Stimulated activated naive CD8-positive, alpha-beta T cell treated with anti-CD3 and anti-CD28 coated beads, Interleukin-15, Interleukin-2, amounts not matched to agents 100 U/mL and 50 U/mL, for 24 hours (primary cell): Measurements from ENCODE around the gene PPCDC.

Experiments used
- ATAC-seq: fragments of 150-1000 bp; cut with Tn5 transposase; one replicate; pipeline ENCODE4 v1.10.0; 2021
- DNase-seq: peaks from one replicate; pipeline ENCODE4 v3.0.0; 2021

PPCDC gene

DNA sequence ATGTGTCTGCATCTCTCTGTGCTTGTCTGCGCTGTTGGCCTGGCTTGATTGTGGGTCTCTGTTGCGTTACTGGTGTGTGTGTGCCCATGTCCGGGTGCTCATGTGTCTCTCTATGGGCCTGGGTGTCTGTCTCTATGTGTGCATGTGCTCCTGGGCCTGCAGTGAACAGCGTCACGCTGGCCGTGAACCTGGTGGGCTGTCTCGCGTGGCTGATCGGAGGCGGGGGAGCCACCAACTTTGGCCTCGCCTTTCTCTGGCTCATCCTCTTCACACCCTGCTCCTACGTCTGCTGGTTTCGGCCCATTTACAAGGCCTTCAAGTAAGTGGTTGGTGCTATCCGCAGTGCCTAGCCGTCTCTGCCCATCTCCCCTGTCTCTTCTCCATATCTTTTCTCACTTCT, 7.0 kb upstream of the PPCDC start:
- no peak for ATAC-seq
- DNase-seq: no peak

DNA sequence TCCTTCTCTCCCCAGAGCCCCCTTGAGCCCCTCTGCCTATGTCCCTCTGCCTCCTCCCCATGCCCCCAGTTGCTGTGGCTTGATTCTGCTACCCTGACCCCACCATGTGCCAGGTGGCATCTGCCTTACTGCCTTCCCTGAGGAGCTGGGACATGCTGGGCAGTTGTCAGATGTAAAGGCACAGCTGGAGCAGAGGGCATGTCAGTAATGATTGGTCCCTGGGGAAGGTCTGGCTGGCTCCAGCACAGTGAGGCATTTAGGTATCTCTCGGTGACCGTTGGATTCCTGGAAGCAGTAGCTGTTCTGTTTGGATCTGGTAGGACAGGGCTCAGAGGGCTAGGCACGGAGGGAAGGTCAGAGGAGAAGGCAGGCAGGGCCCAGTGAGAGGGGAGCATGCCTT, 3.5 kb upstream of the PPCDC start:
- no peak for DNase-seq
- no peak for ATAC-seq

DNA sequence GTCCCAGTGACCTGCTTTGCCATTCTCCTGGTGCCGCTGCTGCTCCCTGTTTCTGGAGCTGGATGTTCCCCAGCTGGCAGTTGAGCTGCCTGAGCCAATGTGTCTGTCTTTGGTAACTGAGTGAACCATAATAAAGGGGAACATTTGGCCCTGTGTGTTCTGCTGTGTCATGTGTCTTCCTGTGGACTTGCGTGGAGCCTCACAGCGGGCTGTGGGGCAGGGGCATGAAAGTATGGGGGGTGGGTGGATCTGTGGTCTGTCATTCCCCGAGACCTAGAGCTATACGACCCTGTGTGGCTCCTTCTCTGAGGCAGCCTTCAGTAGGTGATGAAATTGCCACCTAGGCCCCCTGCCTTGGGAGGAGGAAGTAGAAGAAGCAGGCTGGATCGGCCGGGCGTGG, 2.0 kb upstream of the PPCDC start:
- no peak for ATAC-seq
- DNase-seq: no peak

DNA sequence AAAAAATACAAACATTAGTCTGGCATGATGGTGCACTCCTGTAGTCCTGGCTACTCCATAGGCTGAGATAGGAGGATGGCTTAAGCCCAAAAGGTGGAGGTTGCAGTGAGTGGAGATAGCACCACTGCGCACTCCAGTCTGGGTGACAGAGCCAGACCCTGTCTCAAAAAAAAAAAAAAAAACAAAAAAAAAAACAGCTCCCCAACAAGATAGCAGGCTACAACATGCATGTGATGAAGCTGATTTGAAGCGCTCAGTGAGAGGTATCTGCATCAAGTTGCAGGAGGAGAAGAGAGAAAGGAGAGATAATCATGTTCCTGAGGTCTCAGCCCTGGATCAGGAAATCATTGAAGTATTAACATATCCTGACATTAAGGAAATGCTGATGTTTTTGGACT, 608 bp upstream of the PPCDC start:
- ATAC-seq (no peak), DNase-seq (no peak)

DNA sequence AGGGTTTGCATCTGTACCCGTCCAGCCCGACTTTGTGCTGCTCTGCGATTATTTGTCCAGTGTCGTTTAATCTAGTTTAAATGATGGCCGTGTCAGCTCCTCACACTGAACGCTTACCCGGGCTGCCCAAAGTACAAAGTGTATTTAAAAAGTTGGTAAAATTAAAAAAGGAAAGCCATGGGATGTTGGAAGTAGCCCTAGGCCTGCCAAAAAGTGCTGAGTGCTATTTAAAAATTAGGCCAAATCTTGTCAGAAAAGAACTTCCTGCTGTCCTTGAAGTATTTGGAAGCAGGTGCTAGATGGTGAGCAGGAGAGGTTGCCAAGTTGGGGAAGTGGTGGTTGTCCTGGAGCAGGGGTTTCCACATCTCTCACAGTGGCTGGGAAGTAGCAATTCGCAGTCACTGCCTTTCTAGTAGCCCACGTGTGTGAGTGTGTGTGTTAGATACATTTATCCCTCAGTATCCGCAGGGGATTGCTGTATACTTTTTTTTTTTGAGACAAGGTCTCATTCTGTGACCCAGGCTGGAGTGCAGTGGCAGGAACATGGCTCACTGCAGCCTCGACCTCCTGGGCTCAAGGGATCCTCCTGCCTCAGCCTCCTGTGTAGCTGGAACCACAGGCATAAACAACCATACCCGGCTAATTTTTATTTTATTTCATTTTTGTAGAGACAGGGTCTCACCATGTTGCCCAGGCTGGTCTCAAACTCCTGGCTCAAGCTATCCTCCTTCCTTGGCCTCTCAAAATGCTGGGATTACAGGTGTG, 664 bp downstream of the PPCDC start:
- no peak for ATAC-seq
- no peak for DNase-seq

DNA sequence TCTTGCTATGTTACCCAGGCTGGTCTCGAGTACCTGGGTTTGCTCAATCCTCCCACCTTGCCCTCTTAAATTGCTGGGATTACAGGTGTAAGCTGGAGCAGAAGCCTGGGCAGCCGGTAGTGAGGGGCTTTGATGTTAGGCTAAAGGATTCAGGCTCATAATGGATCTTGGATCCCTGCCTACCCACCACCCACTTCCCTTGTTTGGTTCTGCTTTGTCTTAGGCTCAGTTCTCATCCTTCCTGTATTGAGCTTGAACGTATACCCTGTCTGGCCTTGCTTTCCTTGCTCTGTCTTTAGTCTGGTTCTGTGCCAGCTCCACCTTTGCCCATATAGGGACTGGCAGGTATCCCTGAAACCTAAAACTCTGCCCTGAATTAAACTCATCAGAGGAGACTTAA, 1.7 kb downstream of the PPCDC start:
- ATAC-seq: no peak
- DNase-seq: no peak

DNA sequence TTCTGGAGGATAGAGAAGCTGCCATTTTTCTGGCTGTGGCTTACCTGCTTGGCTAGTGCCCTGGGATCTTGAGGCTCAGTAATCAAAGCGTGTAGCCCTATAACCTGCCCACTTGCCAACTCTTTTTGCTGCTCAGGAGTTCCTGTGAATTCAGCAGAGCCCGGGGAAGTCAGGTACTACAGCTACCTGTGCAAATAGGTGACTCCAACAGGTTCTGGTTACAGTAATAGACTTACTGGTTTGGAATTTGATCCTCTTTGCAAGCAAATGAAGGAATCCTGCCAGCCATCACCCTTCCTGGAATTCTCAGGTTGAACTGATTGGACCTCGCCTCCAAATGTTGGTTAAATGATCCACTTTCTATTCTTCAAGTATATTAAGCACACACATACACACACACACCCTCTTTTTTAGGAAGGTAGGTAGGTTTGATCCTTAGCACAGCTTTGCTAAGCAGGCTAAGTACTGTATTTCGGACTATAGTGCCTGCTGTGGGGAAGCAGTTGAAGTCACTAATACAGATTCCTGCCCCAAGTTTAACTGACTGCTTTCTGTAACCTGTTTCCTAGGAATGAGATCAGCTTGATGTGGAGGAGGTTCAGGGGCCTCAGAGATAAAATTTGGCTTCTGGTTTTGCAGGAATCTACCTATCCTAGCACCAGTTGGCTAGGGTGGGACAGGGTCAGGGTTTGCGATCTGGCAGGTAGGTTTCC, 2.3 kb downstream of the PPCDC start:
- no peak for DNase-seq
- ATAC-seq: no peak

DNA sequence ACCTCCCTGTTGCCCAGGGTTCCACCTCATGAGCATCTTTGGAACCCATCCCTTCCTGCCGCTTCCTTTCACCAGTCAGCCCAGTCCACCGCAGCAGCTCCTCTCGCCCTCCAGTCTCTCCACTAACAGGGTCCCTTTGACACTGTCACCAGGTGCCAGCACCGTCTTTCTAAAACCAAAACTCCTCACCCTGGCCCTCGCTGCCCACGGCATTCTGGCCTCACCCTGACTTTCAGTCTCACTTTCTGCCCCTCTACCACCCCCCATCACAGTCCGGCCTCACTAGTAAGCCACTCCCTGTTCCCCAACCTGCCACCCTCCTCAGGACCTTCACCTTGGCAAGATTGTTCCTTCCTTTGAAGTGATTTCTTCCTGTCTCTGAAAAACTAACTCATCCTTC, 4.2 kb downstream of the PPCDC start:
- DNase-seq: no peak
- ATAC-seq: no peak

DNA sequence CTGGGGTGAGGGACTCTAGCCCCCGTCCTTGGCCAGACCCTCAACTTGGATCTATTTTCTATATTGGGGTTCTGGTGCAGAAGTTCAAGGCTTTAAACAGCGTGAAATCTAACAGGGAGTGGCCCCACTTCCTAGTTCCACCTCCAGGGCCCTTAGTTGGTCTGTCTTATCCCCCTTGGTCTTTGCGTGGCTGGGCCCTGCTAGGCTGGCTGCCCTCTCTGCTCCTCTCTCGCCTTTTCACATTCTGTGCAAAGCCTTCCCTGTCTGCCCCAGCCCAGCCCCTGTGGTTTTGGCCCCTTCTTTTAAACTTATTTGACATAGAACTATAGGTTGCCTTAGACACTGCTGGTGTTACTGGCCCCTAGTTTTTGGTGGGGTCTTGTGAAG, 5.6 kb downstream of the PPCDC start:
- no peak for DNase-seq
- ATAC-seq: no peak

DNA sequence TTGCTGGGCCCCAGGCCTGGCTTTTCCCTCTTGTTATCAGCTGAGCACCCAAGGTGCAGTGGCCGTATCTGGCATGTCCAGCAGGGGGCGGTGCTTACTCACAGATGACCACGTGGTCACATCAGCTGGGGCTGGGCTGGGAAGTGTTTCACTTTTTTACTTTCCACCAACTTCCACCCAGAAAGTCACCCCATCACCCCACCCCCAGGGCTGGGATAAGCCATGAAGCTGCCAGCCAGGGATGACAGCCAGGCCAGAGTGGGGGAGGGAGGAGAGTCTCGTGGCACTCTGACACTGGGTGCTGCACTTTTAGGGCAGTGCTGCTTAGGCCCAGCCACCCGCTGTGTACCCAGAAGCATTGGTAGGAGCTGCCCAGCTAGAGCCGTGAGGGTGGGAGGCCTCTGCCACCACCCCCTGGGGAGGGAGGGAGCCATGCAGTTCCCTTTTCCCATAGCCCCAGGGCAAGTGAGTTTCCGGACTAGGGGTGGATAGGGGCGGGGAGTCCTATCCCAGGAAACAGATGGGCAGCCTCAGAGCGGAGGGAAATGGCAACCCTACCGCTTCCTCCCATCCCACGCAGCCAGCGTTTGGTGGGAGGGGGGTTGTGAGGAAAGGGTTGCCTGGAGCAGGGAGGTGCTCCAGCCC, 6.1 kb downstream of the PPCDC start:
- ATAC-seq (peak; percentile 77), DNase-seq (peak; percentile 93)

DNA sequence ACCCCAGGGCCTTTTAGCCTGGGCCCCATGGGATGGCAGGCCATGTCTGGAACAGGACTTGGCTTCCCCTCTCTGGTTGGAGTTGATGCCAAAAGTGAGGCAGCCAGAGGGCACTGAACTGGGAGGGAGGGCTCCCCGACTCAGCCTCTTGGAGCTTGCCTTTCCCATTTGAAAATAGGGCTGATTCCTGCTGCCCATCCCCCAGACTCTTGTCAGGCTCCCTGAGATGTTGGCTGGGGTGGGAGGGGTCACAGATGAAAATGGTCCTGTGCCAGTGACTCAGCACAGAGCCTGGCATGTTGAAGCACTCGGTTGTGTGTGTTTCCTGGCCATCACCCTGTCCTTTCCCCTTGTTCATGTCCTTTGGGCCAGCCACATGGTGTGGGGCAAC, 6.6 kb downstream of the PPCDC start:
- no peak for ATAC-seq
- DNase-seq: no peak

DNA sequence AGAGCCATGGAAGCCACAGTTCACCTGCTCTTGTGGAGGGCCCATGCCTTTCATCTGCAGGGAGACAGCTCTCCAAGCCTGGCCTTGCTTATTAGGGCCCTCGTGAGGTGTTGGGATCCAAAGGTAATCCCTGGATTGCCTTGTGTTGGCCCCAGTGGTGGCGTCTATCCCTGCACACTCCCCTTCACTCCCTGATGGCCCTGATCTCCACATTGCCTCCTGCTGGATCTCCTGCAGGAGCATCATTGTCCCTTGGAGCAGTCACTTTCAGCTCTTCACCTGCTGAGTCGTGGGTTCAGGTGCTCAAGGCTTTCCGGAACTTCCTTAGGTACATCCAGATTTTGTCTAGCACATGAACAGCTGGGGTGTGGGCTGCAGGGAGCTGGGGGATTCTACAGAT, 7.0 kb downstream of the PPCDC start:
- DNase-seq: no peak
- no peak for ATAC-seq

DNA sequence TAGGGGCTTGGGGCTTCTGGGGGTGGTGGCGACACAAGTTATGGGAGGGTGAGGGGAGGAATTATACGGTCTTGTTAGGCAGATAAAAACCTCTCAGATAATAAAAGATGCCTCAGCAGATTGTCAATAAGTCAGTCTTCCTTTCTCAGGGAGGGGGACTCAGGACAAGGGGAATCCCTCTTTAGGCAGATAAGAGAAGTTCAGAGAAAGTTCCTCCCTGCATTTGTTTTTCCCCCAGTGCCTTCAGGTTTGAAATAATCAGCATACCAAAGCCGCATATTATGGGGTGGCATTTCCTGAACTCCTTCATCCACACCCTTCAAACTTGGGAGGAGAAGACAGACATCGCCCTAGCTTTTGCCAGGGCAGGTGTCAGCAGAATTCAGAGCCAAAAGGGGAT, 8.5 kb downstream of the PPCDC start:
- DNase-seq (no peak), ATAC-seq (no peak)

DNA sequence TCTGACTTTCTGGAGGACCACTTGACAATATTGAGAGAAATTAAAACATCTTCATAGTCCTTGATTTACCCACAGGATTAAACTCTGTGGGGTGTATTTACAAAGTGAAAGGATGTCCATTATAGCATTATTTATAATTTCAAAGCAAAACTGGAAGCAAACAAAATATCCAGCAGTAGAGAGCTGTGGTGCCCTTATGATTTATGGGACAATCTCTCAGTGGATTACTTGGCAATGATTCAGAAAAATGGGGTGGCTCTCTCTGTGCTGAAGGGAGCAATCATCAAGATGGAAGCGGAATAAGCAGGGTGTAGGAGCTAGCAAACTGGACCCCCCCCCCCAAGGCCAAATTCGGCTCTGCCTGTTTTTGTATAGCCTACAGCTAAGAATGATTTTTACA, 9.0 kb downstream of the PPCDC start:
- no peak for ATAC-seq
- no peak for DNase-seq

DNA sequence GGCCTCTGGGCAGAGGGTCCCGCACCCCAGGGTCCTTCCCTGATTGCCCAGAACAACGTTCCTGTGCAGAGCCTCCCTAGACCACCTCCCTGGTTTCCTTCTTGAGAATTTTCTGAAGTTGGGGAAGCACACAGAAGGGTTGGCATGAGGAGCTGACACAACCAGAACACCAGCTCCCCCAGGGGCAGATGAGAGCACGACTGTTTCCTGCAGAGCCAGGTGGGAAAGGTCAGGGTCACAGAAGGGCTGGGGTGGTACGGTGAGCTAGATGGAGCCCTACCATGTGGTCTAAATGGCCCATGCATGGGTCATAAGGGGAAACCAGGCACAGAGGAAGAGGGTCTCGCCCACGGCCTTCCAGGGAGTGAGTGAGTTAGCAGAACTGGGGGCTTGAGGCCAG, 10.4 kb downstream of the PPCDC start:
- DNase-seq: no peak
- no peak for ATAC-seq

DNA sequence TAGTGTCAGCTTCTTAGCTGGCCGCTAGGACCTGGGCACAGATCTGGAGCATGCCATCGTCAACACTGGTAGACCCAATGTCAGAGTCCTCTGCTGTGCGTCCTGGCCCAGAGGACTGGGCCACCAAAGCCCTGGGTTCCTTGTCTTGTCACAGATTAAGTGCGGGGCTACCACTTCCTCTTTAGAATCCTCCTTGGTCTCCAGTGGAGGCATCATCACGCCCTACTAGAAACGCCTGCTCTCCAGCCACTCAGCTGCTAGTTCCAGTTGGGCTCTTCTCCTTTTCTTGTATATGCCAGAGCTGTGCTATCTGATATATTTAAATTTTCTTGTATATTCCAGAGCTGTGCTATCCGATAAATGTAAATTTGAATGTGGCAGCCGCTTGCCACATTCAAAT, 11.2 kb downstream of the PPCDC start:
- DNase-seq (no peak), ATAC-seq (no peak)

DNA sequence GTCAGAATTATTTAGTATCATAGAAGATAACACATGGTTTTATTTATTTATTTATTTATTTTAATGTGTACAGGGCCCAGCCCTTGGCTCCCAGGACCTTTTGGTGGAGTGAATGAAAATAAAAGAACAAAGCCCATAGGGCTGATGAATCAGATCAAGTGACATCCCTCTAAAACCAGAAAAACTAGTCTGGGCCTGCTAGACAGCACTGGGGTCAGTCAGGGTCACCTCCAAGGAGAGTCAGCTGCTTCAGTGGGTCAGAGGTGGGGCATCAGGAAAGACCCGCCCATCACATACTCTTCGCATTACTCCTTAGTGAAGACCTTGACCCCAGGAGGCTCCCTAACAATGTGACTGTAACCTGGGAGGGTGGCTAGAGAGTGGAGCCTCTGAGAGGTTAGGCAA, 12.8 kb downstream of the PPCDC start:
- no peak for ATAC-seq
- no peak for DNase-seq

DNA sequence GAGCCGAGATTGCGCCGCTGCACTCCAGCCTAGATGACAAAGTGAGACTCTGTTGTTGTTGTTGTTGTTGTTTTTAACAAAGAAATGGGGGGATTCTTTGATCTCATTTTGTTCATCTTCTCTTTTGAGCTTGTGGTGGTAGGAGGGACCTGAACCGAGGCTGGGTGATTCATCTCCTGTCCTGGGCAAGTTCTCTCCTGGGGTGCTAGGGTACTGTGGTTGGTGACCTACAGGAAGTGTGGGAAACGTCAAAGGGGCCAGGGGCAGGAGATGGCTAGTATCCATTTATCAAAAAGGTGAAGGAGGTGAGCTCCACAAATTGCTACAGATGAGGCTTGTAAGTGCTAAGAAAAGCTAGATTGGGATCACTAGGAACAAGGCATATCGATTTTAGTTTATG, 14.3 kb downstream of the PPCDC start:
- DNase-seq: peak; percentile 29

DNA sequence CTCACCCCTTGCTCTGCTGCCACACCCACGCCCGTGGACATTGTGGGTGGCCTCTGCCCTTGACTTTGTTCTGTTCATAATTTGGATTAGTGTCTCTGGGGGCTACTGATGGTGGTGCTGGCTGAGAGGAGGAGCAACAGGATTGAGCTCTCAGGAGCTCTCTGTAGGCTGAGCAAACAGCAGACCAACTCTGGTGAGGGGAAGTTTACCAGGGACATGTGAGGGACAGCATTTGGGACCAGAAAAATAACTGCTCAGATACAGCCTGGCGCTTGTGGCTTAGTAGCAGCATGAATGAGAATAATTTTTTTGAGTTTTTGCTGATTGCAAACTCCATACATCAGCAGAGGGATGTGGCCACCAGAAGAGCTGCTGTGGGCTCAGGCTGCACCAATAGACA, 14.8 kb downstream of the PPCDC start:
- ATAC-seq (no peak), DNase-seq (no peak)

More for the DNA sequence above, 14.3 kb downstream of the PPCDC start:
- peak; percentile 73 for ATAC-seq

DNA sequence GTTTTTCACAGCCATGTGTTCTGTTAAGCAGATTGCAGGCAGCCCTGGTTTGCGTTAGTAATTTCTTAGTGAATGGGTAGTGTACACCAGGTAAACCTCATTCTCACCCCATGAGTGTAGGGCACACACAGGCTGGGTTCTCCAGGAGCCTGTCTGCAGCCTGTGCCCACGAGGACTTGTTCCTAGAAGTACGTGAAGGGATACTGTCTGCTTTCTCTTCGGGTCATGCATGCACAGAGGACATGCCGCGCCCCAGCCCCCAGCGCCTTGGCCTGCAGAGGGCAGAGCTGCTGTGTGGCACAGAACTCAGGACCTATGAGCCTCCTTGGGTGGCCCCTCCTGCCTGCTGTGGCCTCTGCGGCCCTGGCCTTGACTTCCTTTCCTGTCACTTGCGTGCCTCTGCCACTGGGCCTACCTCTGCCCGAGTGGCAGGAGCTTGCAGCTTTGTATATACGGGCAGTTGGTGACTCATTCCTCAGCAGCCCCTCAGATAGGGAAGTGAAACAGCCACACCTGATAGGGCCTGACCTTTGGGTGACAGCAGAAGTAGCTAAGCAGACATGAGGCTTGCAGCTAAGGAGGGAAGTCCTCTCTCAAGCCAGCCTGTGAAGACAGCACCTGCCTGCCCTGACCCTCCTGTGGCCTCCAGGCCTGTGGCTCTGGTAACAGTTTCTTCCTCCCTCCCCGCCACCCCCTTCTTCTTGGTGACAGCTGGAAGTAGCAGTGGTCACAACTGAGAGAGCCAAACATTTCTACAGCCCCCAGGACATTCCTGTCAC, 19.5 kb downstream of the PPCDC start:
- ATAC-seq: peak; percentile 96
- peak; percentile 76 for DNase-seq

DNA sequence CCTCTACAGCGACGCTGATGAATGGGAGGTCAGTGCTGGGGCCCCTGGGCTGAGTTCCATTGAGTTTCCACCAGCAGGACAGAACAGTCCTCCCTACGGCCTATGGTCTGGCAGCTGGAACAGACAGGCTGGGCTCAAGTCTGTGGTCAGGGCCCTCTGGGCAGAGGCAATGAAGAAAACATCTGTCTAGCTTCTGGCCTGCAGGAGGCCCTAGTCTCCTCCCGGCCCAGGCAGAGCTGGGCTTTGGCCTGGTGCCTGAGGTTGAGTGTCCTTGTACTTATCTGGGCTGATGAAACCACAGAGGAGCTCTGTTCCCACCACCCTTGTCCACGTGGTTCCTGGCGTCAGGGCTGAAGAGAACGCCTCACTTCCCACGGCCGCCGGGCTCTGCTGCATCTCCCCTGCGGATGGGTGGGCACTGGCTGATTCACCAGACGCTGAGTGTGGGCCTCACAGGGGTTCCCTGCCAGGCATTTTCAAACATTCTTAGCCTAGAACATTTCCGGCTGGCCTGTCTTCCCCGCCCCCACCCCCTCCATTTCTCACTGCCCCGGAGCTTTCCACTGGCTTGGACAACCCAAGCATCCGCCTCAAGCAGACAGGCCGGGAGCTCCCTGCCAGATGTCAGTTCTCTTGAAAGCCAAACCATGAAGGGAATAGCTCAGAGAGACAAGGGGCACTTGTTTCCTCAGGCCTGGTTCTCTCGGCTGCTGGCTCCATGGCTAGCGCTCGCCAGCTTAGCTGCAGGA, 20.3 kb downstream of the PPCDC start:
- DNase-seq (peak; percentile 46), ATAC-seq (no peak)

DNA sequence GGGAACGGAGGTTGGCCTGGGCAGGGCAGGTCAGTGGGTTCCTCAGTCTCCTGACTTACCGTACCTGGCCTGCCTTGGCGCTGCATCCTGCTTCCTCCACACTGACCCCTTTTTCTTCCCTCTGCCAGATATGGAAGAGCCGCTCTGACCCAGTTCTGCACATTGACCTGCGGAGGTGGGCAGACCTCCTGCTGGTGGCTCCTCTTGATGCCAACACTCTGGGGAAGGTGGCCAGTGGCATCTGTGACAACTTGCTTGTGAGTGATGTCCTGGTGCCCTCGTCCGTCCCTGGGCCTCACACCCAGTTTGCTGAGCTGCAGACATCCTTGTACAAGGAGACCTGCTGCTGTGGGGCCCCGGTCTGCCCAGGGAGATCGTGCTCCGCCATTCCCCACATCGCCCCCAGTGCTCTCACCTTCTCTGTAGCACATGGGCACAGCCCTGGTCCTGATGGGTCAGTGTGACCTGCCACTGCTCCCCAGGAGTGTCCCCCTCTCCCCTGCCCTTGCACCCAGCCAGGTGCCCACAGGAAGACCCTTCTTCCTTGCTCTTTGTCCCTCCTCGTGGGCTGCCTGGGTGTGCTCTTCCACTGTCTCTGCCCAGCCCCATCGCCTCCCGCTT, 21.0 kb downstream of the PPCDC start:
- DNase-seq (no peak), ATAC-seq (no peak)
